ENCODE measurements around the gene VSIG8. TPM values are rescaled to one million over a fixed set of nuclear protein-coding genes. Genes with fewer than 3 reads are reported as not detected.

The VSIG8 gene
- total and polyA plus RNA-seq, 2 donors (not counting 3 experiments of a cell fraction or from before 2014, with no cell fraction given), result not detected

GRCh38 chr1:159849626-159850366 lies 12.7 kb downstream of the VSIG8 start:
- POLR2A ChIA-PET, result no interaction called here
- intact Hi-C loops (cut with micrococcal nuclease), result no loop called here
- Histone ChIP-seq H3K4me3 (replicated peaks in 1 of 3; ENCODE audit: insufficient read depth in 1 of 3, low read depth in 1 of 3, low read length in 3 of 3) (no peak overlapping the region), H2AFZ (ENCODE audit: low read depth, low read length) (peak overlapping the region; percentile 14), H3K9me3 (replicated peaks; ENCODE audit: control insufficient read depth, insufficient read depth, low read length) (no peaks in the 10 kb centered on the region), H3K27me3 (ENCODE audit: control insufficient read depth in 2 of 2, insufficient read depth in 2 of 2, low read length in 2 of 2) (peaks cover 0 to 2% of the 10 kb centered on the region in 2 experiments), H3K9me1 (replicated peaks; ENCODE audit: control insufficient read depth, extremely low read depth, insufficient read depth, low read length) (no peaks in the 10 kb centered on the region), H3K27ac (ENCODE audit: insufficient read depth, low read depth, low read length) (no peak overlapping the region), H4K20me1 (replicated peaks; ENCODE audit: control insufficient read depth, extremely low read depth, insufficient read depth, low read length) (no peaks in the 10 kb centered on the region), H3K9ac (replicated peaks; ENCODE audit: extremely low read depth, insufficient read depth, low read length) (no peak overlapping the region), H3K36me3 (ENCODE audit: control insufficient read depth in 2 of 2, extremely low read depth in 1 of 2, insufficient read depth in 2 of 2, low read length in 2 of 2) (no peaks in the 10 kb centered on the region), H3K4me1 (ENCODE audit: control insufficient read depth, extremely low read depth, insufficient read depth, low read length) (peaks cover 14% of the 10 kb centered on the region), H3K4me2 (ENCODE audit: insufficient read depth, low read length) (peak overlapping the region; percentile 19), H3K79me2 (ENCODE audit: control insufficient read depth, insufficient read depth, low read length) (no peaks in the 10 kb centered on the region)
- no peak for DNase-seq (ENCODE audit: low read depth, low spot score)
- FAIRE-seq, result peak; percentile 61
- no TSS peak for BruUV-seq (replicated peaks)
- CTCF ChIA-PET, result interaction anchor here (1.2 to 5.9 kb wide), 4 partner anchors 9 to 51 kb away, joined by 4 to 32 read pairs (median 13); no protein-coding TSS in a partner anchor
- dilution Hi-C loops (cut with MboI; ENCODE audit: extremely low pct_ligation_motif_present, low sequenced_read_pairs), result no loop called here
- TF ChIP-seq MYC (IDR thresholded peaks at IDR 0.05; ENCODE audit: low read depth, low read length) (no peak), POLR2AphosphoS5 (IDR thresholded peaks at IDR 0.05; ENCODE audit: insufficient read depth, low read depth, low read length) (no peak), FOS (IDR thresholded peaks at IDR 0.05; ENCODE audit: borderline replicate concordance, insufficient read depth, low read length) (no peak), CTCF (IDR thresholded peaks at IDR 0.05; ENCODE audit: extremely low read depth in 1 of 2, insufficient read depth in 1 of 2, low read depth in 1 of 2, low read length in 2 of 2) (no peak), JUN (IDR thresholded peaks at IDR 0.05; ENCODE audit: borderline replicate concordance, insufficient read depth, insufficient read length, low read depth) (no peak), EZH2 (IDR thresholded peaks at IDR 0.05; ENCODE audit: borderline replicate concordance, low read depth, low read length, severe bottlenecking) (no peak), GATA2 (IDR thresholded peaks at IDR 0.05; ENCODE audit: insufficient read depth, insufficient read length, low read depth, low read length) (no peak), MAX (IDR thresholded peaks at IDR 0.05; ENCODE audit: insufficient read depth, insufficient read length) (no peak), POLR2A (IDR thresholded peaks at IDR 0.05; ENCODE audit: low read depth, low read length) (no peak)
